K562 (cell line): Measurements from ENCODE around the gene NAT8L. TPM values are rescaled to one million over a fixed set of nuclear protein-coding genes. Genes with fewer than 3 reads are reported as not detected.

Experiments used
- ATAC-seq: fragments of 200-7000 bp; cut with Tn5 transposase; 3 replicates; pipeline ENCODE4 v1.9.1; 2020; ENCODE audit warnings: moderate library complexity
- BruUV-seq: library from RNA; stranded (reverse); fragments of 400-500 nt; replicated peaks from 2 replicates; lab custom pipeline; 2021; lab: Mats Ljungman, UMichigan
- CTCF ChIA-PET: fragments of 300-600 bp; formaldehyde crosslinking; extraction: SDS; loops from one replicate; lab custom pipeline; 2021; ENCODE audit warnings: low intra/inter-chr PET ratio; lab: Yijun Ruan, JAX
- POLR2A ChIA-PET: fragments of 300-600, 350-650 bp; sonication (Branson Sonifier 250); formaldehyde crosslinking; extraction: SDS; loops from one replicate; lab custom pipeline; 2021; ENCODE audit warnings: antibody characterized with exemption, inconsistent platforms; lab: Yijun Ruan, JAX
- DNase-seq, 4 experiments: peaks; one replicate each; pipeline versions ENCODE4 v3.0.0 to v3.0.0-alpha.2; 2011 to 2018; ENCODE audit warnings: low spot score in 3 of 4, mixed read lengths in 3 of 4; ENCODE audit errors: extremely low read depth in 1 of 4
- FAIRE-seq: peaks from 2 replicates; lab custom pipeline; 2011; peaks lifted over from hg19 to GRCh38; lab: Jason Lieb, UNC
- H2AFZ ChIP-seq: 2 replicates; pipeline ENCODE4 v1.6.0; 2011; ENCODE audit warnings: low read depth, low read length, control low read depth, inconsistent platforms
- H3K27ac ChIP-seq: fragments of 200-600 bp; 3 replicates; pipeline ENCODE4 v1.8.0; 2011; ENCODE audit warnings: low read depth, mild to moderate bottlenecking, control low read depth, inconsistent platforms, low read length, moderate library complexity, mixed read lengths; ENCODE audit errors: extremely low read depth
- H3K27me3 ChIP-seq, 2 experiments: fragments of 300-600 bp in 1 of 2; 2 replicates in 1 of 2; 3 replicates in 1 of 2; pipeline versions ENCODE4 v1.6.0 to v1.8.0; 2011; ENCODE audit warnings: inconsistent platforms in 2 of 2, low read length in 2 of 2, mild to moderate bottlenecking in 1 of 2, mixed read lengths in 1 of 2, moderate library complexity in 1 of 2; ENCODE audit not compliant: control insufficient read depth in 2 of 2, insufficient read depth in 2 of 2
- H3K36me3 ChIP-seq: fragments of 300-600 bp; 3 replicates; pipeline ENCODE4 v1.8.0; 2011; ENCODE audit warnings: mild to moderate bottlenecking, low read length, inconsistent platforms; ENCODE audit not compliant: control insufficient read depth, insufficient read depth
- H3K4me1 ChIP-seq, 2 experiments: fragments of 200-600 bp in 1 of 2; replicated peaks in 1 of 2; 2 replicates in 1 of 2; 3 replicates in 1 of 2; pipeline versions ENCODE4 v1.5.1 to v1.8.0; 2011; ENCODE audit warnings: inconsistent platforms in 2 of 2, low read length in 2 of 2, mild to moderate bottlenecking in 1 of 2, mixed read lengths in 1 of 2, moderate library complexity in 1 of 2; ENCODE audit not compliant: control insufficient read depth in 2 of 2, insufficient read depth in 2 of 2
- H3K4me2 ChIP-seq: 2 replicates; pipeline ENCODE4 v1.6.1; 2011; ENCODE audit warnings: low read length, control low read depth, inconsistent platforms, mixed read lengths; ENCODE audit not compliant: insufficient read depth
- H3K4me3 ChIP-seq: fragments of 200-600 bp; sonication (generic), shearing (Covaris generic); 2 replicates; pipeline ENCODE4 v1.5.1; 2016; ENCODE audit warnings: control low read depth, inconsistent platforms
- H3K79me2 ChIP-seq: fragments of 200-600 bp; 3 replicates; pipeline ENCODE4 v1.8.0; 2011; ENCODE audit warnings: low read length, inconsistent platforms; ENCODE audit not compliant: control insufficient read depth, insufficient read depth
- H3K9ac ChIP-seq, 2 experiments: 2 replicates each; pipeline versions ENCODE4 v1.6.0 to v1.6.1; 2011; ENCODE audit warnings: low read depth in 2 of 2, low read length in 2 of 2, control low read depth in 1 of 2, inconsistent platforms in 1 of 2, mild to moderate bottlenecking in 1 of 2, mixed read lengths in 1 of 2; ENCODE audit not compliant: insufficient read depth in 1 of 2
- H3K9me1 ChIP-seq: one replicate; pipeline ENCODE4 v1.6.0; 2011; ENCODE audit warnings: inconsistent platforms, mild to moderate bottlenecking, low read length, moderate library complexity; ENCODE audit not compliant: control insufficient read depth, insufficient read depth
- H3K9me3 ChIP-seq: replicated peaks from 2 replicates; pipeline ENCODE4 v1.5.1; 2011; ENCODE audit warnings: low read depth, low read length, inconsistent platforms; ENCODE audit not compliant: control insufficient read depth, insufficient read depth
- H4K20me1 ChIP-seq: replicated peaks from 2 replicates; pipeline ENCODE4 v1.6.1; 2011; ENCODE audit warnings: low read length, inconsistent platforms, mixed read lengths; ENCODE audit not compliant: control insufficient read depth, insufficient read depth
- AFF4 ChIP-seq: sonication (generic); formaldehyde crosslinking; IDR thresholded peaks from 2 replicates; pipeline ENCODE4 v1.8.0; 2023; ENCODE audit warnings: mild to moderate bottlenecking, missing genetic modification reagents
- DMBX1 ChIP-seq: fragments of 250-450 bp; sonication (Bioruptor Pico); IDR thresholded peaks from 2 replicates; pipeline ENCODE4 v1.8.0; 2022; ENCODE audit warnings: inconsistent platforms, mild to moderate bottlenecking, moderate library complexity, borderline replicate concordance
- EP300 ChIP-seq: IDR thresholded peaks from 2 replicates; pipeline ENCODE4 v1.6.1; 2012; ENCODE audit warnings: low read length, improper control_type of control experiment
- ETV1 ChIP-seq: fragments of 450-650 bp; conservative IDR thresholded peaks from 2 replicates; pipeline ENCODE4 v1.6.1; 2016; ENCODE audit warnings: missing genetic modification characterization, control low read depth, low read depth, missing compliant biosample characterization
- FIP1L1 ChIP-seq: fragments of 200-400 bp; formaldehyde crosslinking; IDR thresholded peaks from 2 replicates; pipeline ENCODE4 v1.6.1; 2018; ENCODE audit warnings: mild to moderate bottlenecking, low read depth, low read length; ENCODE audit not compliant: poor library complexity, severe bottlenecking
- FOS ChIP-seq: IDR thresholded peaks from 3 replicates; pipeline ENCODE4 v1.6.1; 2011; ENCODE audit not compliant: insufficient read length; ENCODE audit errors: extremely low read depth
- HMBOX1 ChIP-seq: sonication (generic); IDR thresholded peaks from 2 replicates; pipeline ENCODE4 v1.6.1; 2016
- LARP7 ChIP-seq: fragments of 450-650 bp; IDR thresholded peaks from 2 replicates; pipeline ENCODE4 v1.6.1; 2016
- MTA2 ChIP-seq: fragments of 450-650 bp; IDR thresholded peaks from 2 replicates; pipeline ENCODE4 v1.6.1; 2016; ENCODE audit warnings: low read depth
- NFRKB ChIP-seq: fragments of 450-650 bp; IDR thresholded peaks from 2 replicates; pipeline ENCODE4 v1.6.1; 2016; ENCODE audit warnings: low read depth
- NR2F6 ChIP-seq: fragments of 450-650 bp; formaldehyde crosslinking; IDR thresholded peaks from 2 replicates; pipeline ENCODE4 v1.4.0; 2020; ENCODE audit warnings: mild to moderate bottlenecking
- PREB ChIP-seq: sonication (generic); formaldehyde crosslinking; IDR thresholded peaks from 2 replicates; pipeline ENCODE4 v1.8.1; 2023; ENCODE audit warnings: mild to moderate bottlenecking, missing genetic modification reagents
- RFX5 ChIP-seq: IDR thresholded peaks from 2 replicates; pipeline ENCODE4 v1.6.1; 2011; ENCODE audit warnings: low read depth, mild to moderate bottlenecking, improper control_type of control experiment, low read length
- STAT6 ChIP-seq: sonication (generic); formaldehyde crosslinking; IDR thresholded peaks from 2 replicates; pipeline ENCODE4 v1.8.1; 2023; ENCODE audit warnings: mild to moderate bottlenecking, missing genetic modification reagents
- ZC3H11A ChIP-seq: IDR thresholded peaks from 2 replicates; pipeline ENCODE4 v1.6.1; 2012; ENCODE audit warnings: low read depth, low read length, improper control_type of control experiment
- ZNF212 ChIP-seq: fragments of 450-650 bp; formaldehyde crosslinking; IDR thresholded peaks from 2 replicates; pipeline ENCODE4 v1.4.0; 2020; ENCODE audit warnings: mild to moderate bottlenecking
- WGBS: fragments of 100-300 bp; shearing (Covaris generic); methylation state at CpG from one replicate; pipeline ENCODE4 v1.1.6; 2016; ENCODE audit warnings: low coverage, mixed read lengths; ENCODE audit not compliant: insufficient coverage; ENCODE audit errors: missing lambda C conversion rate; 5-methylcytosine and 5-hydroxymethylcytosine counted together
- in situ Hi-C: fragments of 300-500 bp; cut with MboI; formaldehyde crosslinking; loops from 4 replicates; pipeline ENCODE4 v1.15.0; 2018; ENCODE audit warnings: inconsistent platforms, mixed read lengths
- intact Hi-C: fragments of 100-400 bp; cut with micrococcal nuclease; formaldehyde crosslinking; loops from 2 replicates; pipeline ENCODE4 v1.14.2; 2022
- polyA plus RNA-seq, 8 experiments: library from polyadenylated mRNA; depleted of rRNA in 4 of 8; stranded (reverse) in 5 of 8; unstranded in 3 of 8; fragments of >200 nt; fragmentation: Nextera tagmentation in 2 of 8; fragmentation: Illumina TruSeq in 1 of 8; extraction: Ambion mirVana in 2 of 8; extraction: Trizol in 1 of 8; gene quantifications; 2 replicates each; pipeline versions ENCODE4 v1.2.1 to v1.2.3, GENCODE V29; 2011 to 2014; ENCODE audit warnings: inconsistent platforms in 1 of 8, missing spikeins in 1 of 8
- total RNA-seq, 7 experiments: library from RNA; depleted of rRNA in 6 of 7; stranded (reverse); fragments of >200 nt in 6 of 7; fragmentation: Illumina TruSeq in 2 of 7; extraction: Trizol in 2 of 7; gene quantifications; 2 replicates each; pipeline versions ENCODE4 v1.2.1 to v1.2.3, GENCODE V29; 2011 to 2021; ENCODE audit warnings: low replicate concordance in 1 of 7

The NAT8L gene
- total and polyA plus RNA-seq, 9 of the 15 experiments (the other 6 are each of a cell fraction or from before 2014, with no cell fraction given), result 0.06 to 11.0 (median 1.5) TPM

- FAIRE-seq (no peak), ATAC-seq (no peak), DNase-seq (no peak)
- H3K27me3 ChIP-seq, result peaks cover 21 to 61% of the 10 kb centered on the region in 2 experiments; a peak in 4 of 5 replicates
- WGBS, result 8% methylated on average over 9 of the region's 9 CpGs
- no peak overlapping the region for H3K4me3 ChIP-seq
- in situ Hi-C loops, result no loop called here
- ChIA-PET CTCF (no interaction called here), POLR2A (interaction anchor here (0.6 kb wide), 1 partner anchor 19 kb away, joined by 3 read pairs; no protein-coding TSS in a partner anchor)
- no peak overlapping the region for H3K27ac ChIP-seq
- no peaks in the 10 kb centered on the region for H3K9me3 ChIP-seq
- intact Hi-C loops, result no loop called here
- BruUV-seq, result no TSS peak
- no peaks in the 10 kb centered on the region for H3K79me2 ChIP-seq
- H2AFZ ChIP-seq, result no peak overlapping the region
- peaks cover 0 to 25% of the 10 kb centered on the region in 2 experiments; a peak in 2 of 5 replicates for H3K4me1 ChIP-seq
- no peaks in the 10 kb centered on the region for H4K20me1 ChIP-seq
- H3K9ac ChIP-seq, result no peak overlapping the region
- H3K36me3 ChIP-seq, result no peaks in the 10 kb centered on the region
- no peaks in the 10 kb centered on the region for H3K9me1 ChIP-seq
- H3K4me2 ChIP-seq, result no peak overlapping the region
- TF ChIP-seq FOS (no peak), EP300 (no peak), ETV1 (no peak), FIP1L1 (no peak), RFX5 (no peak), DMBX1 (CRISPR knock-in tag) (no peak), MTA2 (no peak), ZC3H11A (no peak), STAT6 (CRISPR knock-in tag) (no peak), PREB (CRISPR knock-in tag) (no peak), NR2F6 (CRISPR knock-in tag) (no peak), LARP7 (no peak), AFF4 (CRISPR knock-in tag) (no peak), ZNF212 (no peak), NFRKB (no peak), HMBOX1 (no peak)
Measured at GRCh38 chr4:2079926-2080325, 20.8 kb downstream of the NAT8L start.
